MM.1S (cell line): Measurements from ENCODE around the gene KRAS.

ENCODE experiments used
- DNase-seq: peaks from one replicate; pipeline ENCODE4 v3.0.0-alpha.2; 2015
- H2AFZ ChIP-seq: fragments of 300-600 bp; sonication (generic); 2 replicates; pipeline ENCODE4 v1.6.0; 2016; ENCODE audit warnings: antibody characterized with exemption, low read length
- H3F3A ChIP-seq: fragments of 300-600 bp; sonication (generic); 2 replicates; pipeline ENCODE4 v1.6.1; 2016; ENCODE audit warnings: mild to moderate bottlenecking, antibody characterized with exemption, low read length, moderate library complexity, mixed read lengths; ENCODE audit not compliant: insufficient read depth
- H3K27ac ChIP-seq: fragments of 300-600 bp; sonication (generic); 2 replicates; pipeline ENCODE4 v1.5.1; 2016; ENCODE audit warnings: mild to moderate bottlenecking, low read length
- H3K27me3 ChIP-seq: fragments of 300-600 bp; sonication (generic); replicated peaks from 2 replicates; pipeline ENCODE4 v1.6.0; 2016; ENCODE audit warnings: low read length; ENCODE audit not compliant: insufficient read depth
- H3K36me3 ChIP-seq: fragments of 300-600 bp; sonication (generic); replicated peaks from 2 replicates; pipeline ENCODE4 v1.6.1; 2016; ENCODE audit warnings: mild to moderate bottlenecking, low read length, mixed read lengths; ENCODE audit not compliant: insufficient read depth
- H3K4me1 ChIP-seq: fragments of 300-600 bp; sonication (generic); 2 replicates; pipeline ENCODE4 v1.6.1; 2016; ENCODE audit warnings: low read length, mixed read lengths
- H3K4me2 ChIP-seq: fragments of 300-600 bp; sonication (generic); 2 replicates; pipeline ENCODE4 v1.6.0; 2016; ENCODE audit warnings: low read depth, low read length
- H3K4me3 ChIP-seq: fragments of 300-600 bp; sonication (generic); 2 replicates; pipeline ENCODE4 v1.5.1; 2016; ENCODE audit warnings: low read length, mixed read lengths
- H3K79me2 ChIP-seq: fragments of 300-600 bp; sonication (generic); 2 replicates; pipeline ENCODE4 v1.6.1; 2016; ENCODE audit warnings: mixed run types, low read length, mixed read lengths
- H3K9ac ChIP-seq: fragments of 300-600 bp; sonication (generic); 2 replicates; pipeline ENCODE4 v1.6.1; 2016; ENCODE audit warnings: low read length, mixed read lengths
- H3K9me2 ChIP-seq: fragments of 300-600 bp; sonication (generic); replicated peaks from 2 replicates; pipeline ENCODE4 v1.6.1; 2016; ENCODE audit warnings: mild to moderate bottlenecking, low read length, mixed read lengths; ENCODE audit not compliant: insufficient read depth
- H3K9me3 ChIP-seq: fragments of 300-600 bp; sonication (generic); replicated peaks from 2 replicates; pipeline ENCODE4 v1.6.1; 2016; ENCODE audit warnings: mild to moderate bottlenecking, low read length, mixed read lengths; ENCODE audit not compliant: insufficient read depth
- H4K20me1 ChIP-seq: fragments of 300-600 bp; sonication (generic); 2 replicates; pipeline ENCODE4 v1.6.1; 2016; ENCODE audit warnings: mild to moderate bottlenecking, low read length, moderate library complexity, mixed read lengths; ENCODE audit not compliant: insufficient read depth
- CTCF ChIP-seq: fragments of 300-600 bp; sonication (generic); IDR thresholded peaks from 2 replicates; pipeline ENCODE4 v1.5.1; 2016; ENCODE audit warnings: antibody characterized with exemption, low read length, mixed read lengths
- EZH2 ChIP-seq: fragments of 300-600 bp; sonication (generic); optimal IDR thresholded peaks from 2 replicates; pipeline ENCODE3; 2017; ENCODE audit warnings: low read depth, mild to moderate bottlenecking, antibody characterized with exemption, low read length, mixed read lengths
- EZH2phosphoT487 ChIP-seq: fragments of 300-600 bp; sonication (generic); IDR thresholded peaks from 2 replicates; pipeline ENCODE4 v1.6.1; 2018; ENCODE audit warnings: antibody characterized with exemption, low read length

KRAS gene

DNA sequence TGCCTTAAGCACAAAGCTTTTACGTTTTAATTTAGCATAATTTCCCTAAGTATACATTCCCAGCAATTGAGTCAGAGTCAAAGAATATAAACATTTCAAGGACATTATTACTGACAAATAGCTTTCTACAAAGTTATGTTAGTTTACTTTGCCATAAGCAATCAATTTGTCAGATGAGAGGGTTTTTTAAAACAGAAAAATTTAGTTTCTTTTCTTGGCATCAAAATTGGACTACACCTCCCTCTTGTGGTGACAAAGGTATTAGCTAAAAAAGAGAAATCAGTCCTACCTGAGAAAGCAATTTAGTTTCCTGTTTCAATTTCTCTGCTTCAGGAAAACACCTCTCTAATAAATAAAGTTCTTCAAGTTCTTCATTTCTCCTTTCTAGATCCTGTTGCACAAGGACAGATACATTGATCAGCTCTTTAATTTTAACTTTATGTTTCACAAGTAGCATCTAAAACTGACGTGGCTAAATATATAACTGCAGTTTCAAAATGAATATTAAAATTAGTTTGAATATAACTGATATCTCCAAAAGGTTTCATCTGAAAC lies 95.6 kb downstream of the KRAS start:
- Histone ChIP-seq H4K20me1 (no peaks in the 10 kb centered on the region), H3K36me3 (no peaks in the 10 kb centered on the region), H3K9me2 (no peaks in the 10 kb centered on the region), H3F3A (no peaks in the 10 kb centered on the region), H3K79me2 (no peaks in the 10 kb centered on the region), H3K9me3 (no peaks in the 10 kb centered on the region), H2AFZ (no peak overlapping the region), H3K4me3 (peak overlapping the region; percentile 8; the same call in 1 of the 2 replicates), H3K27ac (no peak overlapping the region), H3K4me1 (no peaks in the 10 kb centered on the region), H3K4me2 (peak overlapping the region; percentile 16; the same call in 1 of the 2 replicates), H3K9ac (no peak overlapping the region), H3K27me3 (no peaks in the 10 kb centered on the region)
- peak; percentile 58 for DNase-seq
- TF ChIP-seq EZH2 (no peak), CTCF (peak; percentile 73), EZH2phosphoT487 (no peak)
